Adrenal gland (tissue), 12 donors: ENCODE results near the gene EML1. TPM values are rescaled to one million over a fixed set of nuclear protein-coding genes. Genes with fewer than 3 reads are reported as not detected.

Experiments used
- DNase-seq, 7 donors: peaks; one replicate each; pipeline ENCODE4 v3.0.0-alpha.2; 2019 to 2020
- H3K27ac ChIP-seq, 5 donors: fragments of 200-600 bp; sonication (generic) in 4 of 5; 1 replicate in 3 of 5; 2 replicates in 2 of 5; pipeline versions ENCODE4 v1.5.1 to v1.8.0; 2016 to 2020; ENCODE audit warnings: mild to moderate bottlenecking in 1 of 5
- H3K27me3 ChIP-seq: fragments of 200-600 bp; 2 replicates; pipeline ENCODE4 v1.8.0; 2021
- H3K36me3 ChIP-seq, 2 donors: fragments of 200-600 bp; replicated peaks in 1 of 2; 1 replicate in 1 of 2; 2 replicates in 1 of 2; pipeline versions ENCODE4 v1.5.1 to v1.8.0; 2018 to 2022
- H3K4me1 ChIP-seq, 2 donors: fragments of 200-600 bp; replicated peaks in 1 of 2; 1 replicate in 1 of 2; 2 replicates in 1 of 2; pipeline versions ENCODE4 v1.5.1 to v1.8.0; 2018 to 2021
- H3K4me3 ChIP-seq, 4 donors: fragments of 200-600 bp; sonication (generic) in 3 of 4; one replicate each; pipeline ENCODE4 v1.5.1; 2016 to 2018
- H3K9me3 ChIP-seq, 3 donors: fragments of 200-600 bp; sonication (generic) in 1 of 3; replicated peaks in 1 of 3; 1 replicate in 2 of 3; 2 replicates in 1 of 3; pipeline versions ENCODE4 v1.5.1 to v1.8.0; 2016 to 2021
- CTCF ChIP-seq, 6 experiments: fragments of 450-650 bp in 4 of 6; fragments of 200-600 bp in 2 of 6; sonication (generic) in 1 of 6; IDR thresholded peaks; 1 replicate in 5 of 6; 2 replicates in 1 of 6; pipeline versions ENCODE4 v1.5.1 to v1.8.0; 2016 to 2021; ENCODE audit warnings: antibody characterized with exemption in 6 of 6, mild to moderate bottlenecking in 2 of 6, moderate library complexity in 1 of 6
- POLR2A ChIP-seq, 2 donors: fragments of 450-650 bp; IDR thresholded peaks; one replicate each; pipeline ENCODE4 v1.6.1; 2017; ENCODE audit warnings: antibody characterized with exemption in 2 of 2, mild to moderate bottlenecking in 2 of 2, moderate library complexity in 1 of 2
- WGBS, 4 donors: extraction: QIAGEN DNeasy Blood & Tissue Kit in 2 of 4; methylation state at CpG; one replicate each; pipeline versions ENCODE4 v1.1.5 to v1.1.7; 2013 to 2017; 5-methylcytosine and 5-hydroxymethylcytosine counted together
- intact Hi-C, 2 donors: fragments of 100-400 bp; cut with DNase I; formaldehyde crosslinking; loops; one replicate each; pipeline versions ENCODE4 v1.14.1 to v1.15.0; 2022 to 2023
- polyA plus RNA-seq, 3 donors: library from polyadenylated mRNA; stranded (reverse); fragments of 200-250 nt in 2 of 3; fragments of 350-450 nt in 1 of 3; fragmentation: Illumina TruSeq in 1 of 3; extraction: RNeasy Lipid Tissue Mini Kit (QIAGEN cat#74804) in 1 of 3; gene quantifications; one replicate each; pipeline ENCODE4 v1.2.3, GENCODE V29; 2013 to 2014
- total RNA-seq, 9 donors: library from RNA; depleted of rRNA in 4 of 9; stranded (reverse); fragments of >200 nt in 4 of 9; fragments of 120-200 nt in 1 of 9; fragmentation: NEBNext Ultra II Directional in 1 of 9; extraction: Animal tissue kit (Norgen Biotek cat#: 25700) in 1 of 9; gene quantifications; one replicate each; pipeline versions ENCODE4 v1.1.0 to v1.2.4, GENCODE V29; 2013 to 2023
- donor health status: healthy with polysubstance abuse.
- donor health status: Bipolar disorder and iron deficiency.
- donor health status: DM: yes; HTN: yes; CAD: no.
- donor health status: DM: no; HTN: no; CAD: no.
- donor health status: DM: no; HTN: no; CAD: no.
- donor health status: DM: yes; HTN: yes; CAD: no.

The EML1 gene
- total and polyA plus RNA-seq, 12 donors = 5.5 to 59.5 (median 16.2) TPM

- no peaks in the 10 kb centered on the region for H3K36me3 ChIP-seq
- TF ChIP-seq CTCF (IDR thresholded peaks at IDR 0.05) = no peak
- no peak for TF ChIP-seq POLR2A (IDR thresholded peaks at IDR 0.05)
- no peak for DNase-seq
- intact Hi-C loops = loop anchor here in 1 of 2 donors (10.0 kb wide), 1 partner anchor 45 kb away; no protein-coding TSS in a partner anchor
- no peaks in the 10 kb centered on the region for H3K4me1 ChIP-seq
- no peak overlapping the region for H3K4me3 ChIP-seq
- 87 to 91% (median 90%) methylated on average over 5 of the region's 5 CpGs for WGBS, 4 donors
- H3K27me3 ChIP-seq = no peaks in the 10 kb centered on the region
- no peak overlapping the region for H3K27ac ChIP-seq
- H3K9me3 ChIP-seq = no peaks in the 10 kb centered on the region
These were observed 67.0 kb downstream of the EML1 start for GRCh38 chr14:99860219-99860618.

GRCh38 chr14:99862136-99862535 is 68.9 kb downstream of the EML1 start:
- Histone ChIP-seq H3K9me3 (no peaks in the 10 kb centered on the region), H3K4me3 (no peak overlapping the region), H3K36me3 (no peaks in the 10 kb centered on the region), H3K27ac (no peak overlapping the region), H3K4me1 (no peaks in the 10 kb centered on the region), H3K27me3 (no peaks in the 10 kb centered on the region)
- 76 to 81% (median 79%) methylated on average over 4 of the region's 4 CpGs for WGBS, 4 donors
- TF ChIP-seq CTCF (IDR thresholded peaks at IDR 0.05) = no peak
- no peak for TF ChIP-seq POLR2A (IDR thresholded peaks at IDR 0.05)
- no peak for DNase-seq
- intact Hi-C loops = loop anchor here in 1 of 2 donors (10.0 kb wide), 1 partner anchor 47 kb away; no protein-coding TSS in a partner anchor

GRCh38 chr14:99863059-99863458 is 69.8 kb downstream of the EML1 start:
- H3K4me3 ChIP-seq = no peak overlapping the region
- 93 to 98% (median 97%) methylated on average over 2 of the region's 2 CpGs for WGBS, 4 donors
- DNase-seq = no peak
- no peaks in the 10 kb centered on the region for H3K4me1 ChIP-seq
- intact Hi-C loops = loop anchor here in 1 of 2 donors (10.0 kb wide), 1 partner anchor 48 kb away; no protein-coding TSS in a partner anchor
- H3K36me3 ChIP-seq = no peaks in the 10 kb centered on the region
- H3K27ac ChIP-seq = no peak overlapping the region
- no peaks in the 10 kb centered on the region for H3K27me3 ChIP-seq
- H3K9me3 ChIP-seq = no peaks in the 10 kb centered on the region
- TF ChIP-seq POLR2A (IDR thresholded peaks at IDR 0.05) (no peak), CTCF (IDR thresholded peaks at IDR 0.05) (no peak)

GRCh38 chr14:99865408-99865807 is 72.2 kb downstream of the EML1 start:
- Histone ChIP-seq H3K27ac (no peak overlapping the region), H3K4me1 (no peaks in the 10 kb centered on the region), H3K36me3 (no peaks in the 10 kb centered on the region), H3K27me3 (no peaks in the 10 kb centered on the region), H3K9me3 (no peaks in the 10 kb centered on the region), H3K4me3 (no peak overlapping the region)
- intact Hi-C loops = loop anchor here in 1 of 2 donors (10.0 kb wide), 1 partner anchor 51 kb away; no protein-coding TSS in a partner anchor
- TF ChIP-seq CTCF (IDR thresholded peaks at IDR 0.05) = no peak
- no peak for TF ChIP-seq POLR2A (IDR thresholded peaks at IDR 0.05)
- DNase-seq = no peak
- 76 to 100% (median 88%) methylated on average over 2 of the region's 2 CpGs for WGBS, 4 donors
